CD4-positive, alpha-beta T cell treated with Interleukin-15 for 1 hour (primary cell): ENCODE measurements around the gene ABCC11.

Experiments
- DNase-seq: peaks from one replicate; pipeline ENCODE4 v3.0.0-alpha.2; 2020

ABCC11 gene

GRCh38 chr16:48157794-48158193, 89.5 kb downstream of the ABCC11 start:
- DNase-seq, result no peak

DNA sequence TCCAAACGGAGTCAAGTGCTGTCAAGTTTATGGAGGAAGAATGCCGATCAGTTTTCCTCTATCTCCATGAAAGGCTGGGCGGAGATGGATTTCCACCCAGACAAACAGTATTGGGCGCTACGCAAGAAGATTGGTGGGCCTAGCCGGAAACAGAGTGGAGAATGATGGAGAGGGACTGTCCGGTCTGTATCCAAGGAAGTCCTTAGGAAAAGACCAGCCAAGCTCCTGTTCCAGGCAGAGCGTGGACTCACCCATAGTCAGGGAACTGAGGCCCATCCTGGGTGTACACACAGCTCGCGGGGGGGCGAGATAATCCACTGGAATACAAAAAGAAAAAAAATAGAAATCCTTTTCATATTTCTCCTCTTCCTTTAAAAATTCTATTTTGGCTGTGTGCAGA, 90.0 kb downstream of the ABCC11 start:
- no peak for DNase-seq

GRCh38 chr16:48156790-48157209, 90.5 kb downstream of the ABCC11 start:
- peak; percentile 68 for DNase-seq

- DNase-seq, result no peak
Measured at GRCh38 chr16:48155926-48156789, 91.2 kb downstream of the ABCC11 start, which contains the start of gene ABCC12. Gene ABCC12 (minus strand): TSS chr16:48155993. CDS start chr16:48146424, 9,569 bp downstream.

- DNase-seq, result no peak
Measured at GRCh38 chr16:48153774-48154173, 93.6 kb downstream of the ABCC11 start.

- no peak for DNase-seq
Measured at GRCh38 chr16:48152226-48152625, 95.1 kb downstream of the ABCC11 start.

GRCh38 chr16:48150707-48151106, 96.6 kb downstream of the ABCC11 start:
- DNase-seq, result no peak

GRCh38 chr16:48146710-48147109, 100.6 kb downstream of the ABCC11 start:
- no peak for DNase-seq

- no peak for DNase-seq
Measured at GRCh38 chr16:48146131-48146530, 101.2 kb downstream of the ABCC11 start.

DNA sequence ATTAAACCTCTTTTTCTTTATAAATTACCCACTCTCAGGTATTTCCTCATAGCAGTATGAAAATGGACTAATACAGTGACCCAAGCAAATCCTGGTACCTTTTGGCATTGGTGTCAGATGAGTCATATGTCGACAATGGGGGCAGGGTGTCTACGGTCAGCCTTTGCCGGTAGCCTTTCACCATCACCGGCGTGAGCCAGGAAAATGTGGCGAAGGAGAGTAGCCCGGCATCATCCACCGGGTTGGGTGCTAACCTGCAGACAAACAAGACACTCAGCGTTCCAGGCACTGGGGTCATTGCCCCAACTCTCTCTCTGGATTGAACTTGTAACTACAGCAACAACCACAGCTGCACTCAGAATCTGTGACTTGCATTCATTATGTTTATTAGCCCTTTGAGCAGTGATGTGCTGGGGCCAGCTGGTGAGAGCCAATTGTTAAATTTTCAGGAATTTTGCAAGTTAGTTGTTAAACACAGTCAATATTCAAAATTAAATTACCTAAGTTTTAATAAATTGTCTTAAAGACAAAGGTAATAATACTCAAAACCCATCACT, 103.4 kb downstream of the ABCC11 start:
- no peak for DNase-seq

GRCh38 chr16:48140821-48141220, 106.5 kb downstream of the ABCC11 start:
- no peak for DNase-seq

- no peak for DNase-seq
Measured at GRCh38 chr16:48139517-48139916, 107.8 kb downstream of the ABCC11 start.

- DNase-seq, result no peak
Measured at GRCh38 chr16:48138543-48138942, 108.8 kb downstream of the ABCC11 start.

DNA sequence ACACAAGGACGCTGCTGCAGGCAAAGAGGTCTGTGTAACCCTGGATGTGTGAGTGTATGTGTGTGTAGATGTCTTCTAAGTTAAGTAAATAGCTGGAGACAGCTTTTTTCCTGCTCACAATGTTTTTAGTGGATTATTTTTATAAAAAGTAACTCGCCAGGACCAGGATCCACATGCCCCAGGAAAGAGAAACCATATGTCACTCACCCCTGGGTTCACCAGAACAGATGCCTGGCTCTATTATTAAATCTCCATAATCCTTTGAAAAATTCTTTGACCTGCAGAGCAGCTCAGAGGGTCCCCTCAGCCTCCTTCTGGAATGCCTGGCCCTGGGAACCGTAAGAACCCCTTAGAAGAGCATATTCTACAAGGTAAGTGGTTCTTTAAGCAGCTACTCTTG, 109.5 kb downstream of the ABCC11 start:
- no peak for DNase-seq

DNA sequence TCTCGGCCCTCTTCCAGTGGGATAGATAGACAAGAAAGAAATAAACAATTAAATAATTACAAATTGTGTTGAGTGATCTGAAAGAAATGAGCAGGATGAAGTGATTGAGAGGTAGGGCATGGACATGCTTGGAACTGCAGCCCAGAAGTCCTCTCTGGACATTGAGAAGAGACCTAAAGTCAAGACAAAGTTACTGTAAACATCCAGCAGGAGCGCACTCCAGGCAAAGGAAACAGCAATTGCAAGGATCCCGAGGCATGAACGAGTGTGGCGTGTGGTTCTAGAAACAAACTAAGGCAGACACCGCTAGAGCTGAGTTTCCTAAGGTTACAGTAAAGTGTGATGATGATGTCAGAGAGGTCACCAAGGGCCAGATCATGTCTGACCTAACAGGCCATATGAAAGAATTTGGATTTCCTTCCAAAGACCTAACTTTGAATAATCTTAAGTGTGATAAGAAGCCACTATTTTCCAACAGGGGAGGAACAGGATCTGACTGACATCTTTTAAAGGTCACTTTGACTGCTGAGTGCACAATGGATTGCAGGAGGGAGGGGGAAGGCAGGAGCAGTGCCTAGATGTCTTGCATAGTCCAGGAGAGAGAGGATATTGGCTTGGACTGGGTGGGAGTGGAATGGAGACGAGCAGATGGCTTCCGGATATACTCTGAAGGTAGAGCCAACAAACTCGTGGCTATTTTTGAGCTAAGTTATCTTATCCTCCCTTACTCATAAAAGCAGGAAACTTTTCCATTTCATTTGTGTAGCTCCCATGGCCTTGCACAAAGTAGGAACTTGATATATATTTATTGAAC, 110.6 kb downstream of the ABCC11 start:
- no peak for DNase-seq

- DNase-seq, result no peak
Measured at GRCh38 chr16:48133455-48134211, 113.7 kb downstream of the ABCC11 start.

GRCh38 chr16:48132696-48133095, 114.6 kb downstream of the ABCC11 start:
- no peak for DNase-seq

GRCh38 chr16:48131201-48131935, 116.0 kb downstream of the ABCC11 start:
- no peak for DNase-seq

DNA sequence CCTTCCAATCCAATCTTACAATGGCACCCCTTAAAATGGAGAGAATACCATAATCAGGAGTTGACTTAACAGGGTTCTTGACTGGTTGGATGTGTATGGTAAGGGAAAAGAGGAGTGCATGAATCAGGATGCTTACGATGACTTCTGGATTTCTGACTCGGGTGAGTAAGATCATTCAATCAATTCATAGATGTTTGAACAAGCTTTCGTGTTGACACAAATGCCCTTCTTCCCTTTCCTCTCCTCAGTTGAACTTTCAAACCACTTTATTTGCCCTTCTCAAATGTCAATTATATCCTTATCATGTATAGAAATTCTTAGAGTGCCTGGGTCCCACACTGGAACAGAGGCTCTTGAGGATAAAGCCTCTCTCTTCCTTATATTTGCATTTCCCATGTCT, 117.4 kb downstream of the ABCC11 start:
- no peak for DNase-seq

- DNase-seq, result no peak
Measured at GRCh38 chr16:48128769-48129168, 118.6 kb downstream of the ABCC11 start.

- no peak for DNase-seq
Measured at GRCh38 chr16:48126801-48127644, 120.3 kb downstream of the ABCC11 start.
